NCI-H1436 treated with DMSO at 0.1 percent for 48 hours (cell line): ENCODE measurements around the gene TRPC4AP.
"Not testable (repeated sequence)": the region's sequence is repeated elsewhere in the genome, so short reads cannot be mapped to it uniquely, and the experiment has no call there.

Experiments used
- DNase-seq: peaks from one replicate; lab custom pipeline; 2025; lab: John Stamatoyannopoulos, UW

TRPC4AP gene

DNA sequence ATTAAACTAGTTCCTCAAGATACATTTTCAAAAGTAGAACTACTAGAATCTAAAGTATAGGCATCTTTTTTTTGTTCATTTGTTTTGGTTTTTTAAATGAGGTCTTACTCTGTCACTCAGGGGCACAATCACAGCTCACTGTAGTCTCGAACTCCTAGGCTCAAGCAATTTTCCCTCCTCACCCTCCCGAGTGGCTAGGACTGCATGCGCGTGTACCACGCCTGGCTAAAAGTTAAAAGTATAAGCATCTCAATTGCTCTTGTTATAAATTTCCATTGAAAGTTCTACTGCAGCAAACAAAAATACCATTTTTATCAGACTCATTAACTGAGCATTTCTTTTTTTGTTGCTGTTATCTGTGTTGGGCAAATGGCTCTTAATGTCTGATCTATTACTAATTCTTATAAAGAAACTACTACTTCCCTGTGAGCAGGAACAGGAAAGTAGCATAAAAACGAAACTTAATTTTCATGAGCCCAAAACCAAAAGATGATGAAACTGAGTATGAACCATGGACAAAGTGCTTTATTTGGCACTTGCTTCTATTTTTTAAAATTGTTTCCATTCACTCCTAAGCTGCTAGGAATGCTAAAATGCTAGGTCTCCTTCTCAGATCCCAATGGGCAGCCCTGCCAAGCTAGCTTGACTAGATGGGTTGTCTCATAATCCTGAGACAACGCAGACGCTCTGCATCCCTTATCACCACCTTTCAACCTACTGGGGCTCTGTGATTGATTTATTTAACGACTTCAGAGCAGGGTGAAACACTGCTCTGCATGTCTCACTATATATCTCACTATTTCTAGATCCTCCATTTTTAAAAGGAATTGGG lies 36.9 kb downstream of the TRPC4AP start:
- no peak for DNase-seq

- DNase-seq, result no peak
These were observed 37.8 kb downstream of the TRPC4AP start for GRCh38 chr20:35054814-35055213.

GRCh38 chr20:35052616-35053015 lies 40.0 kb downstream of the TRPC4AP start:
- DNase-seq, result not testable (repeated sequence)

- DNase-seq, result no peak
These were observed 42.7 kb downstream of the TRPC4AP start for GRCh38 chr20:35049776-35050352.

- no peak for DNase-seq
These were observed 43.9 kb downstream of the TRPC4AP start for GRCh38 chr20:35048739-35049138.

DNA sequence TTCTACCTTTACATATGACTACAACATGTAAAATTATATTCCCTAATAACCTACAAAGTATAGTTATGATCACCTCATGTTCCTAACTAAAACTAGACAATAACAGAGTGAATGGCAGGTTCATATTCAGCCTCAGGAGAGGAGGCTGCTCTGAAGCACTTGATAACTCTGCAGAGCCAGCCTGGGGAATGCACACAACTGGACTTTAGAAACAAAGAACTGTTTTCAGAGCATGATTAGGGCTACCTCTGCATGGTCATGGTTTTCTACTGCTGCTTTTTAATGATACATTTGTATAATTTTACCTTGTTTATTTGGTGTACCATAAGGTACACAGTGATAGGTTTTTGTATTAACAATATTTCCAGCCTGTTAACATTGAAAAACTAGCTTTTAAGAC lies 50.3 kb downstream of the TRPC4AP start:
- no peak for DNase-seq

- no peak for DNase-seq
These were observed 52.0 kb downstream of the TRPC4AP start for GRCh38 chr20:35040646-35041045.

GRCh38 chr20:35039846-35040489 lies 52.6 kb downstream of the TRPC4AP start:
- no peak for DNase-seq

DNA sequence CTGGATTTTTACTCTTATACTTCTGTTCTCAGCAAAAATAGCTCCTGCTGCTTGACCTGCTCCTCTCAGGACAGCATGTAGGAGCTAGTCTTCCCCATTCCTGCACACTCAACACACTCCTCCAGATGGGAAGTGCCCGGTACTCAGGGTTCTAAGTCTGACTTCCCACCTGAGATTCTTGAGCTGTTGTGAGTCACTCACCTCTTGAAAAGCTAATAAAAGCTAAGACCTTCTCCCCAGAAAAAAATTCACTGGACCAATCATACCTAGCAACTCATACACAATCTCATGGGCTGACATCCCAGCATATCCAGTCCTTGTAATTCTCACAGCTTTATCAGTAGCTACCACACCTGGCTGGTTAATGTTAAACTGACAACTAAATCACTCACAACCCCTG lies 53.5 kb downstream of the TRPC4AP start:
- no peak for DNase-seq

- DNase-seq, result no peak
These were observed 58.5 kb downstream of the TRPC4AP start for GRCh38 chr20:35034145-35034544.

DNA sequence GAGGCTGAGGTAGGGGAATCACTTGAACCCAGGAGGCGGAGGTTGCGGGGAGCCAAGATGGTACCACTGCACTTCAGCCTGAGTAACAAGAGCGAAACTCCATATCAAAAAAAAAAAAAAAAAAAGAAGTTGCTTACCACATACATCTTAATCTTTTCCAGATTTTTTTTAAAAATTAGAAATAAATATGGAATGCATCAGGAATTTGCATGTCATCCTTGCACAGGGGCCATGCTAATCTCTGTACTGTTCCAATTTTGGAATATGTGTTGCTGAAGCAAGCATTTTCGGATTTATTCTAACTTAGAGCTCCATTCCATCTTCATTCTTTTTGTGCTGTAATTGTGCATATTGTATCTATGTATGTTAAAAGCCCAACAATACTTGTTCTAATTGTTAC lies 62.5 kb downstream of the TRPC4AP start:
- no peak for DNase-seq

DNA sequence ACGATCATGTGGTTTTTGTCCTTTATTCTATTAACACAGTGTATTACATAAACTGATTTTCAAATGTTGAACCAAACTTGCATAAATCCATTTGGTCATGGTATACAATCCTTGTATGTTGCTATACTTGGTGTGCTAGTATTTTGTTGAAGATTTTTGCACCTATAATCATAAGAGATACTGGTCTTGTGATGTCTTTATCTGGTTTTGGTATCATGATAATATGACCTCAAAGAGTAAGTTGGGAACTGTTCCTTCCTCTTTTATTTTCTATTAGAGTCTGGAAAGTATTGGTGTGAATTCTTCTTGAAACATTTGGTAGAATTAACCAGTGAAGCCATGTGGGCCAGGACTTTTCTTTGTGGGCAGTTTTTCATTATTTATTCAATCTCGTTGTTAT lies 65.3 kb downstream of the TRPC4AP start:
- DNase-seq, result no peak

- no peak for DNase-seq
These were observed 67.5 kb downstream of the TRPC4AP start for GRCh38 chr20:35025116-35025515.

DNA sequence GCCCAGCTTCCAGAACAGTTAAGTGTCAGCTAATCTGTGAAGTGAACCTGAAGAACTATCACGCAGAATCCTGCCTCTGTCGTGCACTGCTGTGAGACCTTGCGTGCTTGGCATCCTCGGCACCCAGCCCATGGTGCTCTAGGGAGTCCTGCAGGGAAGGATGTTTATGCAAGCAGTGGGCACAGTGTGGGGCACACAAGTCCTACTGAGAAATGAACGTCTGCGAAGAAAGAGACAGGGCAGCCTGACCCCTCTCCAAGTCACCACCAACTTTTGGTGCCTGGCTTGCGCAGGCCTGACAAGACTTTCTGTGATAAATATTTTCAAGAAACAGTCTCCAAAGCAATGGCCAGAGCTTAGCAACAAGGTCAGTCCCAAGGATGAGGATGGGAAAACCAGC lies 69.0 kb downstream of the TRPC4AP start:
- DNase-seq, result no peak

DNA sequence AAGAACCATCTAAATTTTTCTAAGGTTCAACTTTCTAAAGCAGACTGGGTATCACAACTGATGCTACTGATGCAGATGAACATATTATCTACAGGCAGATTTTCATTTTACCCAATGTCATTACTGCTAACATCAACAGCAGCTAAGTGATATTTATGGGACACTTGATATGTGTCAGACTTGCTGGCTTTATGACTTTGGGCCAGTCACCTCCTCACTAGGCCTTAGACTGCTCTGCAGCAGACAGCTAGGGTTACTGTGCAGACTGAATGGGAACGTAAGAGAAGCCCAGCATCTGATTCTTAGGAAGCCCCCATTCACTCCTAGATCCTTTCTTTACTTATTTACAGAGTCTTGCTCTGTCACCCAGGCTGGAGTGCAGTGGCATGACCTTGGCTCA lies 70.8 kb downstream of the TRPC4AP start:
- DNase-seq, result no peak

DNA sequence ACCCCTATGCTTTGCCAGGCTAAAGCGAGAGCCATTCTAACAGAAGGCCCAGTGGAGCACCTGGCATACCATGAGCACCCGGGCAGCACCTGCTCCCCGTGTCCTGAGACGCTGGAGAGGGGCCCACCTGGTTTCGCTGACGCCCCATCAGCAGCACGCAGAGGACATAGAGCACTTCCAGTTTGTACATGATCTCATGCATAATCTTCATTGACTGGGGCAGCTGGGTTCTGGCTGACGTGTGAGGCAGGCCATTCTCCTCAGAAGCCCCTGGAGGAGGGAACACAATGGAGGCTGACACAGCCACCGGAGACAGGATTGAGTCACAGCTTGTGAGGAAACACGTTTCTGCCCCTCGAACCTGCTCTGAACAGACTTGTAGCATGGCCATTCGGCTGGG lies 71.5 kb downstream of the TRPC4AP start:
- no peak for DNase-seq

DNA sequence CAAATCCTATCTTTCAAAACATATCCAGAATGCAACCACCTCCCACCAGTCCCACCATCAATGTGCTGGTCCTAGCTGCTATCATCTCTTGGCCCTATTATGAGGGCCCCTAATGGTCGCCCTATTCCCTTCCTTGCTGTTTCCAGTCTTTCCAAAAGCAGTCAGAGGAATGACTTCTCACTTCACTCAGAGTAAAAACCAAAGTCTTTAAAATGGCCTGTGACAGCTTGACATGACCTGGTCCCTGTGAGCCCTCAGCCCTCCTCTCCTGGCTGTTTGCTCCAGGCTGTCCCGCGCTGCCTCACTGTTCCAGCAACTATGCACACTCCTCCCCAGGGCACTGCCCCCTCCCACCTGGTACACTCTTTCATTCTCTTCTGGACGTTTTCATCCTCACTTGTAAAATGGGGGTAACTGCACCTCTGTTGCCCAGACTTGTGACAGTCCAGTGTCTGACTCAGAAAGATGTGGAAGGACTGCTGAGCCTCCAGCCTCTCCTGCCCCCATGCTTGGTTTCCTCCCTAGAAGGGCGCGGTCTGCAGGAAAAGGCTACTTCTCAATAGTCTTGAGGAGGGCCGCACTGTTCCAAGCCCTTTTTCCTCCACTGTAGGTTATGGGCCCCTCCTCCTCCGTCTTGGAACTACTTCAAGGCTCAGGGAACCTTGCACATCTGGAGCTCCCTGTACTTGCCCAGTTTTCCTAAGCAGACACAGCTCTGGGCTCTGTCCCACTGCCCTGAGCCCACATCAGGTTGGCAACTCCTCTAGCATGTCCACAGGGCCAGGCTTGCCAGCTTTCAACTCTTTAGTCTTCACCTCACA lies 72.3 kb downstream of the TRPC4AP start:
- no peak for DNase-seq

GRCh38 chr20:35018590-35019371 lies 73.8 kb downstream of the TRPC4AP start:
- no peak for DNase-seq

GRCh38 chr20:35017099-35017835 lies 75.3 kb downstream of the TRPC4AP start:
- DNase-seq, result no peak

GRCh38 chr20:35015863-35016193 lies 76.8 kb downstream of the TRPC4AP start:
- no peak for DNase-seq

- DNase-seq, result no peak
These were observed 78.1 kb downstream of the TRPC4AP start for GRCh38 chr20:35014537-35014936.
